ENCODE measurements around the gene AIG1.

The AIG1 gene

GRCh38 chr6:143194095-143194589 lies 133.5 kb downstream of the AIG1 start:
- H3K9me3 ChIP-seq (ENCODE audit: severe bottlenecking): no peaks in the 10 kb centered on the region
- H3K36me3 ChIP-seq (ENCODE audit: low read depth): no peaks in the 10 kb centered on the region
- ATAC-seq (ENCODE audit: low read depth): no peak
- H3K4me3 ChIP-seq (ENCODE audit: severe bottlenecking): no peak overlapping the region
- no peak for DNase-seq (ENCODE audit: low spot score)
- TF ChIP-seq, protein P1, sequence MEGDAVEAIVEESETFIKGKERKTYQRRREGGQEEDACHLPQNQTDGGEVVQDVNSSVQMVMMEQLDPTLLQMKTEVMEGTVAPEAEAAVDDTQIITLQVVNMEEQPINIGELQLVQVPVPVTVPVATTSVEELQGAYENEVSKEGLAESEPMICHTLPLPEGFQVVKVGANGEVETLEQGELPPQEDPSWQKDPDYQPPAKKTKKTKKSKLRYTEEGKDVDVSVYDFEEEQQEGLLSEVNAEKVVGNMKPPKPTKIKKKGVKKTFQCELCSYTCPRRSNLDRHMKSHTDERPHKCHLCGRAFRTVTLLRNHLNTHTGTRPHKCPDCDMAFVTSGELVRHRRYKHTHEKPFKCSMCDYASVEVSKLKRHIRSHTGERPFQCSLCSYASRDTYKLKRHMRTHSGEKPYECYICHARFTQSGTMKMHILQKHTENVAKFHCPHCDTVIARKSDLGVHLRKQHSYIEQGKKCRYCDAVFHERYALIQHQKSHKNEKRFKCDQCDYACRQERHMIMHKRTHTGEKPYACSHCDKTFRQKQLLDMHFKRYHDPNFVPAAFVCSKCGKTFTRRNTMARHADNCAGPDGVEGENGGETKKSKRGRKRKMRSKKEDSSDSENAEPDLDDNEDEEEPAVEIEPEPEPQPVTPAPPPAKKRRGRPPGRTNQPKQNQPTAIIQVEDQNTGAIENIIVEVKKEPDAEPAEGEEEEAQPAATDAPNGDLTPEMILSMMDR (IDR thresholded peaks at IDR 0.05; ENCODE audit: poor library complexity, severe bottlenecking): no peak
- peaks cover 7% of the 10 kb centered on the region for H3K4me1 ChIP-seq (ENCODE audit: insufficient read depth, poor library complexity, severe bottlenecking)
- no peak overlapping the region for H3K27ac ChIP-seq (ENCODE audit: poor library complexity, severe bottlenecking)
- no peaks in the 10 kb centered on the region for H3K27me3 ChIP-seq (ENCODE audit: insufficient read depth, poor library complexity, severe bottlenecking)

DNA sequence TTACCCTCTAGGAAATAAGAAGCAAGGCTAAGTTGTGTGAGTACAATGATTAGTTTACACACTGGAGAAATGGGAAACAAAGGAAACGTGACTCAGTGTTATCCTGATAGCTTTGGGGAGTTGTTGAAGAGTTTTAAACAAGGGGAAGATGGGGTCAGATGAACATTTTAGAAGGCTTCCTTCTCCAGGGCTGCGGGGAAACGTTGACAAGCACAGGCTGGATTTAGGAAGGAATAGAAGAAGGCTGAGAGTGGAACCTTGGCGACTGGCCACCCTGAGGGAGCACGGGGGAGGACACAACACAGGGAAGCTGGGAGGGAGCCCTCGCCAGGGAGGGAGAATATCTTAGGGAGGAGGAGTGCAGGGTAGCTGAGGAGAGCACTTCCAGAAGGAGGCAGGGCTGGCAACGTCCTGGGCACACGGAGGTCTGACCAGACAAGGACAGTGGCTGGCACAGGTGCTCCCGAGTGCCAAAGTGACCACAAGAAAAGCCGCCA lies 134.7 kb downstream of the AIG1 start:
- ATAC-seq (ENCODE audit: low read depth): no peak
- DNase-seq (ENCODE audit: low spot score): no peak
- Histone ChIP-seq H3K27me3 (ENCODE audit: insufficient read depth, poor library complexity, severe bottlenecking) (no peaks in the 10 kb centered on the region), H3K36me3 (ENCODE audit: low read depth) (no peaks in the 10 kb centered on the region), H3K9me3 (ENCODE audit: severe bottlenecking) (no peaks in the 10 kb centered on the region), H3K4me1 (ENCODE audit: insufficient read depth, poor library complexity, severe bottlenecking) (peaks cover 7% of the 10 kb centered on the region), H3K4me3 (ENCODE audit: severe bottlenecking) (no peak overlapping the region), H3K27ac (ENCODE audit: poor library complexity, severe bottlenecking) (no peak overlapping the region)
- TF ChIP-seq, protein P1 (IDR thresholded peaks at IDR 0.05; ENCODE audit: poor library complexity, severe bottlenecking): no peak

GRCh38 chr6:143196525-143197225 lies 136.0 kb downstream of the AIG1 start:
- DNase-seq (ENCODE audit: low spot score) (no peak), ATAC-seq (ENCODE audit: low read depth) (no peak)
- TF ChIP-seq, protein P1 (IDR thresholded peaks at IDR 0.05; ENCODE audit: poor library complexity, severe bottlenecking): no peak

GRCh38 chr6:143197377-143197776 lies 136.7 kb downstream of the AIG1 start:
- ATAC-seq (ENCODE audit: low read depth) (no peak), DNase-seq (ENCODE audit: low spot score) (no peak)
- no peak overlapping the region for H3K27ac ChIP-seq (ENCODE audit: poor library complexity, severe bottlenecking)
- no peak overlapping the region for H3K4me3 ChIP-seq (ENCODE audit: severe bottlenecking)
- no peaks in the 10 kb centered on the region for H3K36me3 ChIP-seq (ENCODE audit: low read depth)
- TF ChIP-seq, protein P1 (IDR thresholded peaks at IDR 0.05; ENCODE audit: poor library complexity, severe bottlenecking): no peak
- H3K4me1 ChIP-seq (ENCODE audit: insufficient read depth, poor library complexity, severe bottlenecking): no peaks in the 10 kb centered on the region
- no peaks in the 10 kb centered on the region for H3K9me3 ChIP-seq (ENCODE audit: severe bottlenecking)
- no peaks in the 10 kb centered on the region for H3K27me3 ChIP-seq (ENCODE audit: insufficient read depth, poor library complexity, severe bottlenecking)

More at GRCh38 chr6:143196525-143197225, 136.0 kb downstream of the AIG1 start:
- Histone ChIP-seq H3K4me3 (ENCODE audit: severe bottlenecking) (no peak overlapping the region), H3K36me3 (ENCODE audit: low read depth) (no peaks in the 10 kb centered on the region), H3K27ac (ENCODE audit: poor library complexity, severe bottlenecking) (no peak overlapping the region), H3K9me3 (ENCODE audit: severe bottlenecking) (no peaks in the 10 kb centered on the region), H3K4me1 (ENCODE audit: insufficient read depth, poor library complexity, severe bottlenecking) (no peaks in the 10 kb centered on the region), H3K27me3 (ENCODE audit: insufficient read depth, poor library complexity, severe bottlenecking) (no peaks in the 10 kb centered on the region)

DNA sequence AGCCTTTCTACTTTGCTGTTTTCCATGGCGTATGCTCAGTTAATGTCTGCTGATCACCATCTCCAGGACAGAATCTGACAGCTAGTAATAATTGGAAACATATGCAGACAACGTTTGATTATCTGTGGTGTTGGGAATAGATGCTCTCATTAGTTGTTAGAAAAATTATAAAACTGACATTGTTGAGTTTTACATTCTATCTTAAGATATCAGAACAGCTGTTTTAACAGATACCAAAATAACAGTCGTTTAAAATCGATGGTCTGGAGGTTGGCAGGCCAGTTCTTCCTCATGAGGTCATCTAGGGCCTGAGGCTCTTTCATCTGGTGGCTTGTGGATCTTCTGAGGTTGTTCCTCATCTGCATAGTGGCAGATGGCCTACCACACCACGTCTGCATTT lies 137.6 kb downstream of the AIG1 start:
- H3K27ac ChIP-seq (ENCODE audit: poor library complexity, severe bottlenecking): no peak overlapping the region
- 0 out of 2 replicates have a peak, but pooled peaks cover 5% of the 10 kb centered on the region for H3K36me3 ChIP-seq (ENCODE audit: low read depth)
- H3K4me3 ChIP-seq (ENCODE audit: severe bottlenecking): no peak overlapping the region
- ATAC-seq (ENCODE audit: low read depth) (no peak), DNase-seq (ENCODE audit: low spot score) (no peak)
- TF ChIP-seq, protein P1 (IDR thresholded peaks at IDR 0.05; ENCODE audit: poor library complexity, severe bottlenecking): no peak
- H3K27me3 ChIP-seq (ENCODE audit: insufficient read depth, poor library complexity, severe bottlenecking): no peaks in the 10 kb centered on the region
- no peaks in the 10 kb centered on the region for H3K4me1 ChIP-seq (ENCODE audit: insufficient read depth, poor library complexity, severe bottlenecking)
- H3K9me3 ChIP-seq (ENCODE audit: severe bottlenecking): no peaks in the 10 kb centered on the region

Measured in RWPE2 (cell line).